ENCODE results near the gene MAMDC4.

The MAMDC4 gene

DNA sequence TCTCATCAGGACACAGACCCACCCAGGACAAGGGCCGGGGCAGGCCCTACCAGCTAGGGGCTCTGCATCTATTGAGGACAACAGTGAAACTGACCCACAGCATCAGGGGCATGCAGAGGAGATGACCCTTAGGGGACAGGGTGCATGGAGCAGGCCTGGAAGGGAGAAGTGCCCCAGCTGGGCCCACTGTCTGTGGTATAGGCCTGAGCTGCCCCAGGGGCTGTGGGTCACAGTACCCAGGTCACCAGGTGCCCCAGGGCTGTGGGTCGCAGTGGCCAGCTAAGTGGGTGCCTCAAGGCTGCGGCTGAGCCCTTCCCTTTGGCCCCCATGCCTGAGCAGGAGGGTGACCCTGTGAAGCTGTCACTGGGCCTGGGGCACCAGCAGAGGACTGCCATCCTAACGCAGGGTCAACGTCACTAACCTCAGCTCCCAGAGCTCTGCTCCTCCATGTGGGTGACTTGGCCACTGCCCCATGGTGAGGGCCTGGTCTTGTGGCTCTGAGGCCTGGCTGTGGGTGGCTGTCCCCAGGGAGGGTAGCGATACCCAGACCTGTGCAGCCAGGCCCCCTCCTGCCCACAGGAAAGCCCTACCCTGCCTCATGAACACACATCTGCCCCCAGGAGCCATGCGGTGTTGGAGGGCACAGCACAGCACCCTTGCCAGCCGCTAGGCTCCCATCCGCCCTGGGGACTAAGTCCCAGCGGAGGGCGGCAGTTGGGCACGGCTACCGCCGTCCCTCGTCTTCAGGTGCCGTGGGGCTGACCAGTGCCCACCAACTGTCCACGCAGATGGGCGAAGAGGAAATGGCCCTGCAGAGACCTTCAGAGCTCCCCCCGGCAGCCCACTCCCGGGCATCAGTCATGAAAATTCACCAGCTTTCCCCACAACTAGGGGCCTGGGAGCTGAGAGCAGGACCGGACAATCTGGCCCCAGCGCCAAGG is 9.1 kb downstream of the MAMDC4 start:
- H3K4me3 ChIP-seq (replicated peaks; ENCODE audit: low read depth, low read length): no peak overlapping the region
- TF ChIP-seq, protein P1, sequence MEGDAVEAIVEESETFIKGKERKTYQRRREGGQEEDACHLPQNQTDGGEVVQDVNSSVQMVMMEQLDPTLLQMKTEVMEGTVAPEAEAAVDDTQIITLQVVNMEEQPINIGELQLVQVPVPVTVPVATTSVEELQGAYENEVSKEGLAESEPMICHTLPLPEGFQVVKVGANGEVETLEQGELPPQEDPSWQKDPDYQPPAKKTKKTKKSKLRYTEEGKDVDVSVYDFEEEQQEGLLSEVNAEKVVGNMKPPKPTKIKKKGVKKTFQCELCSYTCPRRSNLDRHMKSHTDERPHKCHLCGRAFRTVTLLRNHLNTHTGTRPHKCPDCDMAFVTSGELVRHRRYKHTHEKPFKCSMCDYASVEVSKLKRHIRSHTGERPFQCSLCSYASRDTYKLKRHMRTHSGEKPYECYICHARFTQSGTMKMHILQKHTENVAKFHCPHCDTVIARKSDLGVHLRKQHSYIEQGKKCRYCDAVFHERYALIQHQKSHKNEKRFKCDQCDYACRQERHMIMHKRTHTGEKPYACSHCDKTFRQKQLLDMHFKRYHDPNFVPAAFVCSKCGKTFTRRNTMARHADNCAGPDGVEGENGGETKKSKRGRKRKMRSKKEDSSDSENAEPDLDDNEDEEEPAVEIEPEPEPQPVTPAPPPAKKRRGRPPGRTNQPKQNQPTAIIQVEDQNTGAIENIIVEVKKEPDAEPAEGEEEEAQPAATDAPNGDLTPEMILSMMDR (IDR thresholded peaks at IDR 0.05; ENCODE audit: insufficient read depth, low read length, poor library complexity, severe bottlenecking): no peak
- no peaks in the 10 kb centered on the region for H3K27me3 ChIP-seq (replicated peaks; ENCODE audit: control insufficient read depth, insufficient read depth, low read length)
- peaks cover 30% of the 10 kb centered on the region for H3K36me3 ChIP-seq (ENCODE audit: control insufficient read depth, insufficient read depth, low read length)
- DNase-seq (ENCODE audit: extremely low read depth, insufficient read length): peak; percentile 6

GRCh38 chr9:136861874-136862457 is 9.8 kb downstream of the MAMDC4 start:
- TF ChIP-seq, protein P1 (IDR thresholded peaks at IDR 0.05; ENCODE audit: insufficient read depth, low read length, poor library complexity, severe bottlenecking): no peak
- Histone ChIP-seq H3K36me3 (ENCODE audit: control insufficient read depth, insufficient read depth, low read length) (peaks cover 30% of the 10 kb centered on the region), H3K27me3 (replicated peaks; ENCODE audit: control insufficient read depth, insufficient read depth, low read length) (no peaks in the 10 kb centered on the region), H3K4me3 (replicated peaks; ENCODE audit: low read depth, low read length) (no peak overlapping the region)
- DNase-seq (ENCODE audit: extremely low read depth, insufficient read length): no peak

DNA sequence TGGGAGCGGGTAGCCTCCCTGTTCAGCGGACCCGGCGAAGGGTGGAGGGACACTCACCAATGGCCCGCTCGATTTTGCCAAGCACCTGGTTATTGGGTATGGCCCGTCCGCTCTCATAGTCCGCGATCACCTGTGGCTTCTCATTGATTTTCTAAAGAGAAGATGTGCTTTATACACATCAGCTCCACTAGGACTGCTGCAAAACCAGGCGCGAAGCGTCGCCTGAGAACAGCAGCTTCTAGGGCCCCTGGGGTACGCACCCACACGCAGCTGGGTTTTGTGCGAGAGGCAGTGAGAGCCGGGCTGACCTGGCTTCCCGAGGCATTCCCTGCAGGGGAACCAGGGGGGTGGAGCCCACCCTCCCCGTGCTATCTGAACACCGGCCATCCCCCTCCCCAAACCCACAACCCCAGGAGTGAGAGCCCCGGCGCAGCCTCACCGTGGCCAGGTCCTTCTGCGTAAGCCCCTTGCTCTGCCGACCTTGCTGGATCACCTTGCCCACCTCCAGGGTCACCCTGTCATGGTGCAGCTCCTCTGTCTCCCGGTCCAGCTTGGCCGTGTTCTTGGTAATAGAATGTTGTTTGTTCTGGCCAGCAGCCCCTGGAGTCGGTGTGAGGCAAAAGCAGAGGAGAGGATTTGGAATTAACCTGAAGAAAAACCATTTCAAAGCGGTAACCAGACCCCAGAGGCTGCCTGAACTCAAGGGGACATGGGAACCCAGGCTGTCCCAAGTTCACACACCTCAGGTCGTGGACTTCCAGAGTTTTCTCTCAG is 10.9 kb downstream of the MAMDC4 start:
- no peak overlapping the region for H3K4me3 ChIP-seq (replicated peaks; ENCODE audit: low read depth, low read length)
- peak; percentile 6 for DNase-seq (ENCODE audit: extremely low read depth, insufficient read length)
- TF ChIP-seq, protein P1 (IDR thresholded peaks at IDR 0.05; ENCODE audit: insufficient read depth, low read length, poor library complexity, severe bottlenecking): no peak
- no peaks in the 10 kb centered on the region for H3K27me3 ChIP-seq (replicated peaks; ENCODE audit: control insufficient read depth, insufficient read depth, low read length)
- peaks cover 30% of the 10 kb centered on the region for H3K36me3 ChIP-seq (ENCODE audit: control insufficient read depth, insufficient read depth, low read length)

DNA sequence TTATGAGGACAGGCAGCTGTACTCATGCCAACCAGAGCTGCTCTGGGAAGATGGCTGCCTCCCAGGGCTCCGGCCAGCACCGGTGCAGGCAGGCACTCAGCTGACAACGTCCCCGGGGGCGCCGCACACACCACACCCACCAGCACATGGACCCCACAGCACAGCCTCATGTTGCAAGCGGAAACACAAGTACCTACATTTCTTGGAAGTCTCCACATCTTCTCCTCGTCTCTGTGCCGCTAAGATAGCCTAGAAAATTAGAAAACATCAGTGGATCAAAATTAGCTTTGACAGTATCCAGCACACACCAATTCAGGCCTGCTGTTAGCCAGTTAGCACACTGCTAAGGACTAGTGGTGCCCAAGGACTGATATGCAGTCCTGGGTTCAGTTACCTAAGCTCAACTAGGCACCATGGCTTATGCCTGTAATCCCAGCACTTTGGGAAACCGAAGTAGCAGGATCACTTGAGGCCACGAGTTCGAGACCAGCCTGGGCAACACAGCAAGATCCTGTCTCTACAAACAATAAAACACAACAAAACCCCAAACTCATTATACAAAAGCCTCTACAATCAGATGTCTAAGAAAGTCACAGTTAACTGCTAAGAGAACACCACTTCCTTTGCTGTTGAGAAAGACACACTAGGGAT is 11.6 kb downstream of the MAMDC4 start:
- no peak for DNase-seq (ENCODE audit: extremely low read depth, insufficient read length)
- Histone ChIP-seq H3K4me3 (replicated peaks; ENCODE audit: low read depth, low read length) (no peak overlapping the region), H3K36me3 (ENCODE audit: control insufficient read depth, insufficient read depth, low read length) (peaks cover 30% of the 10 kb centered on the region), H3K27me3 (replicated peaks; ENCODE audit: control insufficient read depth, insufficient read depth, low read length) (no peaks in the 10 kb centered on the region)
- TF ChIP-seq, protein P1 (IDR thresholded peaks at IDR 0.05; ENCODE audit: insufficient read depth, low read length, poor library complexity, severe bottlenecking): no peak

GRCh38 chr9:136865041-136865767 is 13.1 kb downstream of the MAMDC4 start:
- DNase-seq (ENCODE audit: extremely low read depth, insufficient read length): no peak
- Histone ChIP-seq H3K27me3 (replicated peaks; ENCODE audit: control insufficient read depth, insufficient read depth, low read length) (no peaks in the 10 kb centered on the region), H3K36me3 (ENCODE audit: control insufficient read depth, insufficient read depth, low read length) (peaks cover 30% of the 10 kb centered on the region), H3K4me3 (replicated peaks; ENCODE audit: low read depth, low read length) (peak overlapping the region; percentile 76)
- TF ChIP-seq, protein P1 (IDR thresholded peaks at IDR 0.05; ENCODE audit: insufficient read depth, low read length, poor library complexity, severe bottlenecking): no peak

Measured in GM06990 (cell line).